Inflammatory macrophage treated with lipopolysaccharide for 1 hour (primary cell): ENCODE measurements around the gene IER5.
"Not testable (repeated sequence)": the region's sequence is repeated elsewhere in the genome, so short reads cannot be mapped to it uniquely, and the experiment has no call there.

ENCODE experiments used
- DNase-seq, 2 donors: peaks; one replicate each; pipeline ENCODE4 v3.0.0-alpha.2; 2020 to 2022

IER5 gene

GRCh38 chr1:181099152-181100014, 10.9 kb downstream of the IER5 start:
- DNase-seq: no peak

DNA sequence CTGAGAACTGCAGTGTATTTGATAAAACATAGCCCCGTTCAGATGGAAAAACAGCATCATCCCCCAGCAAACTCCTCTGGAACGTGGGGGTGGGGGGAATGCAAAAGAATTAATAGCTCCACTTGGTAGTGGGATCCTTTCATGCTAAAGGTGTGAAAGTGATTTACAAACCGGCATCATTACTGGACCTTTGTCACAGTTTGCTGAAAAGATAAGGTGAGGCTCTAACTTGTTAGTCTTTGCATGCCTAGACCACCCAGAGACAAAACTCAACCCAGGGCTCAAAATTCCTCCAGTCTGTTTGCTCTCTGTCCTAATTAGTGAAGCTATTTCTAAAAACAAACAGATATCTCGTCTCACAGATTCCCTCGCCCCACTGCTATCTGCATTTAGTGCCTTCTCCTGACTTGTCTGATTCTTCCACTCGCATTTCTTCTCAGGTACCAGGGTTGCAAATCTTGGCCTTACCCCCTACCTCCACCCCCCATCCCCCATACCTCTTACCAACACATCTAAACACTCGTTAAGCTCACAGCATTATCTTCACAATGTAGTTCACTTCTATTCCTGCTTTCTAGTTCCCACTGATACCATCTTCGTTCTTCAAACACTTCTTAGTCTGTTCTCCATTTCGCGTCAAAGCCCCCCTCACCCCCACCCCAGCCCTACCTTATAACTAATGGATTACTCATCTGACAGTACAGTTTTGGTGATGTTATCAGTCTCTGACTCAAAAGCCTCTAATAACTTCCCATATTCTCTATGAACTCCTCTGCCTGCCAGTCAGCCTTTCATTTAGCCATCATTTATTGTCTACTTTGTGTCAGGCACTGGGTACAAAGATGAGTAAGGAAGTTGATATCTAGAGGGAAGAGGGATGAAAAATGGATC, 11.8 kb downstream of the IER5 start:
- peak; percentile 37 to 47 for DNase-seq

DNA sequence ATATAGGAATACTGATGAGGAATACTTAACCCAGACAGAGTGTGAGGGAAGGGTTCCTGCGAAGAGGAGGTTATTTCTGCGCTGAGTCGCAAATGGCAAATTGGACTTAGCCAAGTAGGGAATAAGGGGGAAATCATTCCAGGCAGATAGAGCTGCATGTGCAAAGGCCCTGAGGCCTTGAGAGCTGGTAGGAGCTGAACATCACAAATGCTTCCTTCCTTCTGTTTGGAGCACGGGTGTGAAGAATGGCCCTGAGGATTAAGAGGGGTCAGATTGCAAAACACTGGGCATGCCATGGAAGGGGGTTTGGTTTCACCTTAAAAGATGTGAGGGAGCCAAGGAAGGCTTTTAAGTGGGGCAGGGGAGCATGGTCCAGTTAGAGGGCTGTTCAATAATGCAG, 12.4 kb downstream of the IER5 start:
- DNase-seq: no peak

- no peak for DNase-seq
Observed at GRCh38 chr1:181101581-181102226, 13.2 kb downstream of the IER5 start.

DNA sequence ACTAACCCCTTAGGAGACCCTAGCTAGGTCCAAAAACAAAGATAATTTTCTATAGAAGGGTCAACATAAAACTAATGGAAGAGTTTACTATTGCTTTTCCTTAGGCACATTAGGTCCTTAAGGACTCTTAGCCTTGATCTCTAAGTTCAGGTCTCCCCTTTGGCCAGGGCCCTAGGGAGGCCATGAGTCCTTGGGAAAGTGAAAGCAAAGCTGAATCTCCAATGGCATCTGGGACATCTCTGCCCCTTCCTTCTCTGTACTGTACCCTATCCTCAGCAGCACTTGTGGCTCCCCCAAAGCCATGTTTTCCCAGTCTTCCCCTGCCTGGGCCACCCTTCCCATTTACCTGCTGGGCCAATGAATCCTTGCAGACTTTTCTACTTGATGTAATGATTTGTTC, 14.3 kb downstream of the IER5 start:
- DNase-seq: no peak

DNA sequence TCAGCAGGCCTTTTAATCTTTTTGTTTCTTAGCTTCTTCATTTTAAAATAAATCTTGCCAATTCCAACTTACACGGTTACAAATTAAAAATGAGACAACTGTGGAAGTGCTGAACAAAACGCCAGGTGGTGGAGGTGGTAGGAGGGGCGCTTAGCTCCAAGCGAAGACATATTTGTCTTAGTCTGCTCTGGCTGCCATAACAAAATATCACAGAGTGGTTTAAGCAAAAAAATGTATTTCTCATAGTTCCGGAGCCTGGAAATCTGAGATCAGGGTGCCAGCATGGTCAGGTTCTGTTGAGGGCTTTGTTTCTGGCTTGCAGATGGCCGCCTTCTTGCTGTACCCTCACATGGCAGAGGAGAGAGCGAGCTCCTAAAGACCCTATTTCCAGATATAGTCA, 14.9 kb downstream of the IER5 start:
- DNase-seq: no peak

- DNase-seq: no peak
Observed at GRCh38 chr1:181104042-181104789, 15.7 kb downstream of the IER5 start.

DNA sequence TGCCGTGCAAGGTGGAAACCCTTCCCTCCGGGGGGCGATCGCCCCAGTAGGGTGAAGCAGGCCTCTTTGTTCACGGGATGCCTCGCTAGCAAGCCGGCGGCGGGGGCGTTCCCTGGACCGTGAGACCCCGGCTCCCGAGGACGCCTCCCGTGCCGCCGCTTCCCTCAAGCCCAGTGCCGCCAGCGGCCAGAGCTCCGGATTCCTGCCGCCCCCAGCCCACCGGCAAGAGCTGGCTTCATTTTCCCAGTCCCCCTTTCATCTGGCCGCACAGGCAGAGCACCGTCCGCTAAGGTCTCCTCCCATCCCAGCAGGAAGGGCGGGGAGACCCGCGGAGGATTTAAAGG, 16.3 kb downstream of the IER5 start:
- DNase-seq: no peak

GRCh38 chr1:181105134-181106021, 16.9 kb downstream of the IER5 start:
- DNase-seq: peak; percentile 62 to 73

DNA sequence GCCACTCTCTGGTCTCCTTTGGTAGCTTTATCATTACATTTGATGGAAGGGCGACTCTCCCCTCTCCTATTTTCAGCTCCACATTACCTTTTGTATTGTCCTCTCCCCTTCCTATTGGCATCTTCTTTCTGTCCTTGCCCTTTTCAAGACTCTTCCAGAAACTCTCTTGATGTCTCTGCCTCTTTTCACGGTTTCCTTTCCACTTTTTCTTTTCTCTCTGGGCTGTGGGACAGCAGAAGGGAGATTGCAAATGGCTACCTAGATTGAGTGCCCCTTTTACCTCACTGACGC, 17.5 kb downstream of the IER5 start:
- DNase-seq: no peak

- no peak for DNase-seq
Observed at GRCh38 chr1:181106479-181106878, 18.0 kb downstream of the IER5 start.

GRCh38 chr1:181107711-181108110, 19.2 kb downstream of the IER5 start:
- DNase-seq: no peak

DNA sequence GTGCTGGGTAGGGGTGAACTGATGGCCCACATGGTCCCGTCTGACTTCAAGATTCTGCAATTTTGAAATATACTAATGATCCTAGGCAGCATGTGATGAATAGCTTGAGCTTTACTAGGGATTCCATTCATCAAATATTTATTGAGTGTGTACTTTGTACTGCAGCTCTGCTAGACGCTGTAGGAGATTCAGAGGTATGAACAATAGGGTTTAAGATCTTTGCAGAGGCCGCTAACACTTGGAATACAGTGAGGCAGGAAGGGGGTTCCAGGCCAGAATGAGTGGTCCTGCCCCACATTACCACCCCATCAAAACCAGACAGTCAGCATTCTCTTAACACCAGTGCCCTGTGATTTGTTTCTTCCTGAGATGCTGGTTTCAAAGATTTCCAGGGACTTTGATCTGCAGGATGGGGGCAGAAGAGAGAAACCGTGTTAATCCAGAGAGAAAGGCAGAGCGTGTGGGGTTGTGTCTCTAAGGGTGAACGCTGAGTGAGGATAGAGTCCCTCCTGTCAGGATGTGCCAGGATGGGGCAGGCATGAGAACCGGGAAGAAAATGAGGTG, 19.9 kb downstream of the IER5 start:
- DNase-seq: no peak

GRCh38 chr1:181110013-181110412, 21.5 kb downstream of the IER5 start:
- DNase-seq: no peak

DNA sequence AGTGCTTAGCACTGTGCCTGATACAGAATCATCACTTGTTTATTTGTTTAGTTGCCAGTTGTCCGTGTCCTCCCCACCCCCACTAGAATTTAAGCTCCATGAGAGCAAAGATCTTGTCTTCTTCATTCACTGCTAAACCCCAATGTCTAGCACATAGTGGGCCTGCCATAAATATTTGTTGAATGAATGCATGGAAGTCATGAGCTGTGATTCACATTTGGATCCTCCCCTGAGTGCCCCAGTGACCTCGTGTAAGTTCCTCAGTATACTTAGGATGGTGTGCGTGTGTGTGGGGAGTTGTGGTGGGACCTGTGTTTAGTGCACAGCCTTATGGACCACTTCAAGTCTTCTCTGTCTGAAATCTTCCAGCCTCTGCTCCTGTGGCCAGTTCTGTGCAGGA, 23.1 kb downstream of the IER5 start:
- no peak for DNase-seq

DNA sequence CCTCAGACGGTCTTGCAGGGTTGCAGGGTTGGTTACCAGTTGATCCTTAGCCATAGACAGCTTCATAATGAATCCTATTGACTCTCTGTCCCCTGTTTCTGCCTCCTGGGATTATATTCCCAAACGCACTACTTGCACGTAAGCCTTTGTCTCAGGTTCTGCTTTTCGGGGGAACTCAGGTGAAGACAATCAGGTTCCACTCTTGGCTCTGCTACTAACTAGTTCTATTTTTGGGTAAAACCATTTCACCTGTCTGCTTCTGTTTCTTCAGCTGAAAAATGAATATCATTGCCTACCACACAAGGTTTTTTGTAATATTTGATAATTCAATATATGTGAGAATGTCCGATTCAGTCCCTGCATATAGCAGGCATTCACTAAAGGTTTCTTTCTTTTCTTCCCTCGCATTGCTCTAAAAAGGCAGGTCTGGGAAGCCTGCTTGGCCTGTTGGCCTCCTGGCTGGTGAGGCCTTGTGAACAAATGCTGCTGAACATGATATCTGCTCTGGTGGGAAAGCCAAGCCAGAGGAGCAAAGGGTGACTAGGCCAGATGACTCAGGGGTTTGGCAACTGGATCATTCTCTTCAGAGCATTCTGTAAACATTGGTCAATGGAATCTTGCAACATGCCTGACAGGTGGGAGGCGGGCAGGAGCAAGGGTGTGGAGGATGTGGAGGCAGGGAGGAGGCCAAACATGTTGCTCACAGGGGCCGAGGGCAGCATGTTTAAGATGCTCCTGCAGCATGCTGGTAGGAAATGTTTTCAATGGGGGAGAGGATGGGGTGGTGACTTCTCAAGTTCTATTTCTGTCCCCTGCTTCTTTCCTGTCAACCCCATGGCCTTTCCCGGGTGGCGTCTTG, 23.8 kb downstream of the IER5 start:
- peak; percentile 84 to 93 for DNase-seq

- DNase-seq: no peak
Observed at GRCh38 chr1:181113059-181113641, 24.6 kb downstream of the IER5 start.

DNA sequence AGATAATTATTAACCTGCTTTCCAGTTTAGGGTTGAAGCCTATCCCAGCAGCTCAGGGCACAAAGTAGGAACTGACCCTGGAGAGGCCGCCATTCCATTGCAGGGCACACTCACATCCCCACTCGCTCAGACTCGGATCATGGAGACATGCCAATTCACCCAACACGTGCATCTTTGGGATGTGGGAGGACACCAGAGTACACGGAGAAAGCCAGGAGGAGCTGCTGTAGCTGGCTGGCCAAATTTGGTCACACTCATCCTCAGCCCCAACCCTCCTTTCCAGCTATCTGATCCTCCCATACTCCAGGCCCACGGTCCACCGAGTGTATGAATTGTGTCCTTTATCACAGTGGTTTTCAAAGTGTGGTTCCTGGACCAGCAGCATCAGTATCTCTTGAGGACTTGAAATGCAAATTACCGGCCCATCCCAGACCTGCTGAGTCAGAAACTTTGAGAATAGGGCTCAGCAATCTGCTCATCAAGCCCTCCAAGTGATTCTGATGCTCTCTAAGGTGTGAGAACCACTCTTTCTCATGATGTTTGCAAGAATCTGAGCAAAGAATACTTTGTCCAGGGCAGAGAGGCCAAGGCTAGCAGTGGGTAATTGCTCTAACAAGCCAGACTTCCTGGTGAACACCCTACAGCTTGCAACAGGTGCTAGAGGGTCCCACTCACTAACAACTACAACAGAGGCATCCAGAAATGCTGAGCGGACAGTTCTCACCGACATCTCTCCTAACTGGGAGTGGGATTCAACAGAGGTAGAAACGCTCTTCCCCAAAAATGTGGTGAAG, 26.3 kb downstream of the IER5 start:
- DNase-seq: no peak

DNA sequence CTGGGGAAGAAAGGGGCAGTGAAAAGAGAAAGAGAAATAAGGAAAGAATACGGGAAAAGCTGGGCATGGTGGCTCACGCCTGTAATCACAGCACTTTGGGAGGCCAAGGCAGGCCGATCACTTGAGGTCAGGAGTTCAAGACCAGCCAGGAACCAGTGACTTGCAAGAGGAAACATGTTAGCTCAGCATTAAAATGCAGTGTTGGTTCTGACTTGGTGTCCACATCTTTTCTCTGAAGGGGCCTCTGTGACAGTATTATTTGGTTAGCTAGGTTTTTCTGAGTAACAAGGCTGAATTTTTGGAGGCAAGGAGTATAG, 26.8 kb downstream of the IER5 start:
- no peak for DNase-seq

- DNase-seq: not testable (repeated sequence)
Observed at GRCh38 chr1:181115971-181116370, 27.5 kb downstream of the IER5 start.
